HepG2 (cell line): ENCODE measurements around the gene PHOSPHO2. TPM values are rescaled to one million over a fixed set of nuclear protein-coding genes. Genes with fewer than 3 reads are reported as not detected.

Source experiments
- BHLHE40 ChIP-seq: IDR thresholded peaks from 2 replicates; pipeline ENCODE4 v1.6.1; 2011; ENCODE audit warnings: low read length, improper control_type of control experiment
- ELF3 ChIP-seq: IDR thresholded peaks from 2 replicates; pipeline ENCODE4 v1.6.1; 2016; ENCODE audit warnings: missing genetic modification reagents, missing compliant biosample characterization
- FOXA1 ChIP-seq, 2 experiments: fragments of 450-650 bp in 1 of 2; sonication (generic) in 1 of 2; formaldehyde crosslinking in 1 of 2; IDR thresholded peaks; 2 replicates each; pipeline versions ENCODE4 v1.4.0 to v1.6.1; 2016 to 2020; ENCODE audit warnings: missing genetic modification reagents in 1 of 2
- FOXC1 ChIP-seq: sonication (generic); formaldehyde crosslinking; IDR thresholded peaks from 2 replicates; pipeline ENCODE4 v1.8.0; 2022; ENCODE audit warnings: mild to moderate bottlenecking, missing genetic modification reagents, borderline replicate concordance
- GTF3A ChIP-seq: sonication (generic); formaldehyde crosslinking; conservative IDR thresholded peaks from 2 replicates; pipeline ENCODE4 v1.4.0; 2020; ENCODE audit warnings: mild to moderate bottlenecking, missing genetic modification reagents
- HOXA9 ChIP-seq: sonication (generic); formaldehyde crosslinking; IDR thresholded peaks from 2 replicates; pipeline ENCODE4 v1.8.1; 2022; ENCODE audit warnings: missing genetic modification reagents, mild to moderate bottlenecking, moderate library complexity, borderline replicate concordance
- IRX3 ChIP-seq: sonication (generic); formaldehyde crosslinking; IDR thresholded peaks from 2 replicates; pipeline ENCODE4 v1.8.1; 2023; ENCODE audit warnings: mild to moderate bottlenecking, low read depth, missing genetic modification reagents, borderline replicate concordance
- JARID2 ChIP-seq: sonication (generic); formaldehyde crosslinking; IDR thresholded peaks from 2 replicates; pipeline ENCODE4 v1.8.1; 2023; ENCODE audit warnings: missing genetic modification reagents, inconsistent platforms; ENCODE audit not compliant: insufficient replicate concordance
- MIER2 ChIP-seq: IDR thresholded peaks from 2 replicates; pipeline ENCODE4 v1.6.1; 2016; ENCODE audit warnings: missing biosample characterization, missing genetic modification reagents
- MIXL1 ChIP-seq: IDR thresholded peaks from 2 replicates; pipeline ENCODE4 v1.6.1; 2016
- PAF1 ChIP-seq: IDR thresholded peaks from 2 replicates; pipeline ENCODE4 v1.6.1; 2016; ENCODE audit warnings: missing genetic modification reagents, missing compliant biosample characterization
- RCOR2 ChIP-seq: IDR thresholded peaks from 2 replicates; pipeline ENCODE4 v1.6.1; 2016; ENCODE audit warnings: missing biosample characterization, missing genetic modification reagents
- RFX3 ChIP-seq: IDR thresholded peaks from 2 replicates; pipeline ENCODE4 v1.6.1; 2016; ENCODE audit warnings: missing biosample characterization, missing genetic modification reagents
- ZMYM3 ChIP-seq: sonication (generic); formaldehyde crosslinking; IDR thresholded peaks from 2 replicates; pipeline ENCODE4 v1.5.1; 2020; ENCODE audit warnings: mild to moderate bottlenecking, missing genetic modification reagents
- ZNF263 ChIP-seq: sonication (generic); formaldehyde crosslinking; IDR thresholded peaks from 2 replicates; pipeline ENCODE4 v1.4.0; 2020; ENCODE audit warnings: missing genetic modification reagents
- ZNF451 ChIP-seq: sonication (generic); formaldehyde crosslinking; IDR thresholded peaks from 2 replicates; pipeline ENCODE4 v1.5.0; 2020; ENCODE audit warnings: mild to moderate bottlenecking, missing genetic modification reagents
- ZNF678 ChIP-seq: sonication (generic); formaldehyde crosslinking; IDR thresholded peaks from 2 replicates; pipeline ENCODE4 v1.4.0; 2020; ENCODE audit warnings: mild to moderate bottlenecking, missing genetic modification reagents
- ZNF788 ChIP-seq: sonication (generic); formaldehyde crosslinking; IDR thresholded peaks from 2 replicates; pipeline ENCODE4 v1.5.0; 2020; ENCODE audit warnings: mild to moderate bottlenecking, missing genetic modification reagents, borderline replicate concordance
- ZNF790 ChIP-seq: sonication (generic); formaldehyde crosslinking; IDR thresholded peaks from 2 replicates; pipeline ENCODE4 v1.8.0; 2022; ENCODE audit warnings: missing genetic modification reagents, mild to moderate bottlenecking, borderline replicate concordance
- polyA plus RNA-seq, 8 experiments: library from polyadenylated mRNA; depleted of rRNA in 3 of 8; stranded (reverse) in 7 of 8; unstranded in 1 of 8; fragments of >200 nt; fragmentation: Illumina TruSeq in 4 of 8; extraction: Trizol in 4 of 8; gene quantifications; 2 replicates each; pipeline versions ENCODE4 v1.2.1 to v1.2.3, GENCODE V29; 2011 to 2016; ENCODE audit warnings: low read depth in 4 of 8, missing spikeins in 1 of 8, mixed read lengths in 1 of 8; ENCODE audit not compliant: insufficient read depth in 1 of 8
- total RNA-seq, 5 experiments: library from RNA; depleted of rRNA; stranded (reverse); fragments of >200 nt; fragmentation: Illumina TruSeq; extraction: Trizol; gene quantifications; 2 replicates each; pipeline ENCODE4 v1.2.3, GENCODE V29; 2016; ENCODE audit warnings: low read depth in 1 of 5
- TF ChIP-seq, protein P1 (sequence below): sonication (generic); formaldehyde crosslinking; IDR thresholded peaks from 2 replicates; pipeline ENCODE4 v1.4.0; 2020; ENCODE audit warnings: mild to moderate bottlenecking, low read depth, missing genetic modification reagents
- TF ChIP-seq, protein P2 (sequence below): sonication (generic); formaldehyde crosslinking; IDR thresholded peaks from 2 replicates; pipeline ENCODE4 v1.5.1; 2020; ENCODE audit warnings: missing genetic modification reagents, mild to moderate bottlenecking, borderline replicate concordance
- TF ChIP-seq, protein P3 (sequence below): IDR thresholded peaks from 2 replicates; pipeline ENCODE4 v1.6.1; 2016; ENCODE audit warnings: missing compliant biosample characterization, missing genetic modification reagents, borderline replicate concordance
- TF ChIP-seq, protein P4 (sequence below): sonication (generic); formaldehyde crosslinking; IDR thresholded peaks from 2 replicates; pipeline ENCODE4 v1.8.1; 2023; ENCODE audit warnings: mild to moderate bottlenecking, missing genetic modification reagents

PHOSPHO2 gene
- total and polyA plus RNA-seq, 2 of the 13 experiments (the other 11 are each of a cell fraction or from before 2014, with no cell fraction given), result 6.1 to 11.4 TPM

DNA sequence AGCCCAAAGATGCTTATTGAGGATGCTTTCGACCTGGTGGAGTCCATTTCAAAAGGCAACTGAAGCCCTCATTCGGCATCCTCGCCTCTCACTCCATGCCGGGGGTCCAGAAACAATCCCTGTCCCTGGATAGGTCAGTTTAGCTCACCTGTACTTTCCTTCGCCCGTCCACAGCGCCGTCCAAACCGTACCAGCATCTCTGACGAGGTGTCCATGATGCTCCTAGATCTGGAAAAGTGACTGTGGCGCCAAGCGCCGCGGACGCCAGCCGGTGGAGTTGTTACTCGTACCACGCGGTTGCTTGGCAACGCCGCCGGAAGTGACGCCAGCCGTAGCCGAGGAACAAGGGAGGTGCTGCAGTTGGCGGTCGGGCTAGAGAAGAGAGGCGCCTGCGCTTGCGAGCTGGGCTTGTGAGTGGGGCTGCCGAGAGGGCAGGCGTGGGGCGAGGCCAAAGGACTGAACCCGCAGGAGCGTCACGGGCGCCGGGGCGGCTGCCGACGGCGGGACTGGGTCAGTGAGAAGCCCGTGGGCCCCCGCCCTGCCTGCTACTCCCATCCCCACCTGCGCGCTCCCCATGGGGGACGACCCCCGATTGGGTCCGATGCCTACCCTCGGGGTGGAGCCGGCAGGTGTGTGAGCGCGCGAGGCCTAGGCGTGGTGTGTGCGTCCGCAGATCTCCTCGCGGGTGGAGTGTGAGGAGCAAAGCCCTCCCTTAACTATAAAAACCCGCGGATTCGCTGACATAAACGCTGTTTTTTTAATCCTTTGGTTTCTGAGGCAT lies at the start of gene PHOSPHO2, which contains the start of gene CFAP210 (continued):
- TF ChIP-seq GTF3A (CRISPR knock-in tag) (no peak), FOXC1 (CRISPR knock-in tag) (peak; percentile 91), RFX3 (CRISPR knock-in tag) (peak; percentile 96), ZNF790 (CRISPR knock-in tag) (0 out of 2 replicates have a peak, but pooled peaks have one; percentile 9), MIER2 (CRISPR knock-in tag) (no peak), HOXA9 (CRISPR knock-in tag) (no peak; the same call in 1 of the 2 replicates), FOXA1 (IDR thresholded peaks at IDR 0.05) (no peak), FOXA1 (CRISPR knock-in tag; IDR thresholded peaks at IDR 0.05) (no peak), RCOR2 (no peak), ZNF788 (peak; percentile 75; the same call in 1 of the 2 replicates), BHLHE40 (no peak; the same call in 1 of the 2 replicates), ZMYM3 (peak; percentile 80; the same call in 1 of the 2 replicates), PAF1 (no peak), ZNF678 (0 out of 2 replicates have a peak, but pooled peaks have one; percentile 48), IRX3 (peak; percentile 85), ELF3 (CRISPR knock-in tag) (peak; percentile 76; the same call in 1 of the 2 replicates), JARID2 (CRISPR knock-in tag) (peak; percentile 88), MIXL1 (0 out of 2 replicates have a peak, but pooled peaks have one; percentile 59), ZNF451 (CRISPR knock-in tag) (peak; percentile 90), ZNF263 (CRISPR knock-in tag) (peak; percentile 51; the same call in 1 of the 2 replicates)
- TF ChIP-seq, protein P1, sequence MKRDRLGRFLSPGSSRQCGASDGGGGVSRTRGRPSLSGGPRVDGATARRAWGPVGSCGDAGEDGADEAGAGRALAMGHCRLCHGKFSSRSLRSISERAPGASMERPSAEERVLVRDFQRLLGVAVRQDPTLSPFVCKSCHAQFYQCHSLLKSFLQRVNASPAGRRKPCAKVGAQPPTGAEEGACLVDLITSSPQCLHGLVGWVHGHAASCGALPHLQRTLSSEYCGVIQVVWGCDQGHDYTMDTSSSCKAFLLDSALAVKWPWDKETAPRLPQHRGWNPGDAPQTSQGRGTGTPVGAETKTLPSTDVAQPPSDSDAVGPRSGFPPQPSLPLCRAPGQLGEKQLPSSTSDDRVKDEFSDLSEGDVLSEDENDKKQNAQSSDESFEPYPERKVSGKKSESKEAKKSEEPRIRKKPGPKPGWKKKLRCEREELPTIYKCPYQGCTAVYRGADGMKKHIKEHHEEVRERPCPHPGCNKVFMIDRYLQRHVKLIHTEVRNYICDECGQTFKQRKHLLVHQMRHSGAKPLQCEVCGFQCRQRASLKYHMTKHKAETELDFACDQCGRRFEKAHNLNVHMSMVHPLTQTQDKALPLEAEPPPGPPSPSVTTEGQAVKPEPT (CRISPR knock-in tag), result peak; percentile 89; the same call in 1 of the 2 replicates
- TF ChIP-seq, protein P2, sequence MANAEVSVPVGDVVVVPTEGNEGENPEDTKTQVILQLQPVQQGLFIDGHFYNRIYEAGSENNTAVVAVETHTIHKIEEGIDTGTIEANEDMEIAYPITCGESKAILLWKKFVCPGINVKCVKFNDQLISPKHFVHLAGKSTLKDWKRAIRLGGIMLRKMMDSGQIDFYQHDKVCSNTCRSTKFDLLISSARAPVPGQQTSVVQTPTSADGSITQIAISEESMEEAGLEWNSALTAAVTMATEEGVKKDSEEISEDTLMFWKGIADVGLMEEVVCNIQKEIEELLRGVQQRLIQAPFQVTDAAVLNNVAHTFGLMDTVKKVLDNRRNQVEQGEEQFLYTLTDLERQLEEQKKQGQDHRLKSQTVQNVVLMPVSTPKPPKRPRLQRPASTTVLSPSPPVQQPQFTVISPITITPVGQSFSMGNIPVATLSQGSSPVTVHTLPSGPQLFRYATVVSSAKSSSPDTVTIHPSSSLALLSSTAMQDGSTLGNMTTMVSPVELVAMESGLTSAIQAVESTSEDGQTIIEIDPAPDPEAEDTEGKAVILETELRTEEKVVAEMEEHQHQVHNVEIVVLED (CRISPR knock-in tag), result peak; percentile 98
- TF ChIP-seq, protein P3, sequence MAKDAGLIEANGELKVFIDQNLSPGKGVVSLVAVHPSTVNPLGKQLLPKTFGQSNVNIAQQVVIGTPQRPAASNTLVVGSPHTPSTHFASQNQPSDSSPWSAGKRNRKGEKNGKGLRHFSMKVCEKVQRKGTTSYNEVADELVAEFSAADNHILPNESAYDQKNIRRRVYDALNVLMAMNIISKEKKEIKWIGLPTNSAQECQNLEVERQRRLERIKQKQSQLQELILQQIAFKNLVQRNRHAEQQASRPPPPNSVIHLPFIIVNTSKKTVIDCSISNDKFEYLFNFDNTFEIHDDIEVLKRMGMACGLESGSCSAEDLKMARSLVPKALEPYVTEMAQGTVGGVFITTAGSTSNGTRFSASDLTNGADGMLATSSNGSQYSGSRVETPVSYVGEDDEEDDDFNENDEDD, result peak; percentile 82
- TF ChIP-seq, protein P4, sequence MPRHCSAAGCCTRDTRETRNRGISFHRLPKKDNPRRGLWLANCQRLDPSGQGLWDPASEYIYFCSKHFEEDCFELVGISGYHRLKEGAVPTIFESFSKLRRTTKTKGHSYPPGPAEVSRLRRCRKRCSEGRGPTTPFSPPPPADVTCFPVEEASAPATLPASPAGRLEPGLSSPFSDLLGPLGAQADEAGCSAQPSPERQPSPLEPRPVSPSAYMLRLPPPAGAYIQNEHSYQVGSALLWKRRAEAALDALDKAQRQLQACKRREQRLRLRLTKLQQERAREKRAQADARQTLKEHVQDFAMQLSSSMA (CRISPR knock-in tag), result peak; percentile 91
